Lower leg skin (tissue), 3 donors: ENCODE results near the gene JUP.

Experiments used
- CTCF ChIP-seq, 3 donors: fragments of 450-650 bp; IDR thresholded peaks; one replicate each; pipeline ENCODE4 v1.5.1; 2016; ENCODE audit warnings: antibody characterized with exemption in 3 of 3, mild to moderate bottlenecking in 3 of 3, moderate library complexity in 2 of 3
- POLR2A ChIP-seq, 2 donors: fragments of 450-650 bp; IDR thresholded peaks; one replicate each; pipeline ENCODE4 v1.6.1; 2016 to 2017; ENCODE audit warnings: antibody characterized with exemption in 2 of 2, mild to moderate bottlenecking in 1 of 2, moderate library complexity in 1 of 2

GRCh38 chr17:41818024-41818423 lies 31.5 kb upstream of the JUP start:
- TF ChIP-seq POLR2A (IDR thresholded peaks at IDR 0.05) (no peak), CTCF (IDR thresholded peaks at IDR 0.05) (no peak)
